ENCODE data around the gene FRY.

FRY gene

GRCh38 chr13:32017474-32017873 is 14.1 kb upstream of the FRY start:
- no peak for DNase-seq

GRCh38 chr13:32019612-32020233 is 11.9 kb upstream of the FRY start:
- peak in 1 of 5 donors; percentile 23 for DNase-seq

- no peak for DNase-seq
Measured at GRCh38 chr13:32021785-32022184, 9.8 kb upstream of the FRY start.

GRCh38 chr13:32022311-32022710 is 9.3 kb upstream of the FRY start:
- no peak for DNase-seq

GRCh38 chr13:32023096-32023495 is 8.5 kb upstream of the FRY start:
- DNase-seq, result no peak

GRCh38 chr13:32023698-32024097 is 7.9 kb upstream of the FRY start:
- DNase-seq, result no peak

GRCh38 chr13:32024750-32025149 is 6.8 kb upstream of the FRY start:
- DNase-seq, result no peak

GRCh38 chr13:32025730-32026129 is 5.8 kb upstream of the FRY start:
- no peak for DNase-seq

- no peak for DNase-seq
Measured at GRCh38 chr13:32026623-32027022, 5.0 kb upstream of the FRY start.

GRCh38 chr13:32028711-32029110 is 2.9 kb upstream of the FRY start:
- no peak for DNase-seq

- no peak for DNase-seq
Measured at GRCh38 chr13:32029684-32030083, 1.9 kb upstream of the FRY start.

- DNase-seq, result no peak
Measured at GRCh38 chr13:32031815-32032370, 319 bp downstream of the FRY start.

- DNase-seq, result no peak
Measured at GRCh38 chr13:32032759-32033158, 1.2 kb downstream of the FRY start.

- DNase-seq, result no peak
Measured at GRCh38 chr13:32033744-32034143, 2.2 kb downstream of the FRY start.

- DNase-seq, result no peak
Measured at GRCh38 chr13:32035716-32036115, 4.1 kb downstream of the FRY start.

- DNase-seq, result no peak
Measured at GRCh38 chr13:32036126-32036695, 4.6 kb downstream of the FRY start.

- no peak for DNase-seq
Measured at GRCh38 chr13:32036757-32037156, 5.2 kb downstream of the FRY start.

- DNase-seq, result no peak
Measured at GRCh38 chr13:32037471-32037870, 5.9 kb downstream of the FRY start.

GRCh38 chr13:32038343-32038742 is 6.8 kb downstream of the FRY start:
- no peak for DNase-seq

- DNase-seq, result no peak
Measured at GRCh38 chr13:32039056-32039455, 7.5 kb downstream of the FRY start.

- DNase-seq, result no peak
Measured at GRCh38 chr13:32039528-32039927, 8.0 kb downstream of the FRY start.

GRCh38 chr13:32040052-32040642 is 8.6 kb downstream of the FRY start:
- DNase-seq, result no peak

GRCh38 chr13:32040689-32041088 is 9.1 kb downstream of the FRY start:
- DNase-seq, result no peak

GRCh38 chr13:32041429-32041828 is 9.9 kb downstream of the FRY start:
- DNase-seq, result no peak

All from T-helper 1 cell (primary cell).